Fibroblast of skin of back (primary cell): ENCODE data around the gene ZNF804A.

Source experiments
- DNase-seq: peaks from one replicate; pipeline ENCODE4 v3.0.0-alpha.2; 2013

The ZNF804A gene

GRCh38 chr2:184945824-184946223, 347.5 kb downstream of the ZNF804A start:
- DNase-seq: no peak

GRCh38 chr2:184956856-184957255, 358.5 kb downstream of the ZNF804A start:
- DNase-seq: no peak

GRCh38 chr2:184971546-184972068, 373.3 kb downstream of the ZNF804A start:
- DNase-seq: no peak
